ENCODE results near the gene EEF1G. TPM values are rescaled to one million over a fixed set of nuclear protein-coding genes. Genes with fewer than 3 reads are reported as not detected.
"Not testable (repeated sequence)": the region's sequence is repeated elsewhere in the genome, so short reads cannot be mapped to it uniquely, and the experiment has no call there.

EEF1G gene, protein sequence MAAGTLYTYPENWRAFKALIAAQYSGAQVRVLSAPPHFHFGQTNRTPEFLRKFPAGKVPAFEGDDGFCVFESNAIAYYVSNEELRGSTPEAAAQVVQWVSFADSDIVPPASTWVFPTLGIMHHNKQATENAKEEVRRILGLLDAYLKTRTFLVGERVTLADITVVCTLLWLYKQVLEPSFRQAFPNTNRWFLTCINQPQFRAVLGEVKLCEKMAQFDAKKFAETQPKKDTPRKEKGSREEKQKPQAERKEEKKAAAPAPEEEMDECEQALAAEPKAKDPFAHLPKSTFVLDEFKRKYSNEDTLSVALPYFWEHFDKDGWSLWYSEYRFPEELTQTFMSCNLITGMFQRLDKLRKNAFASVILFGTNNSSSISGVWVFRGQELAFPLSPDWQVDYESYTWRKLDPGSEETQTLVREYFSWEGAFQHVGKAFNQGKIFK
- total RNA-seq, result 1,000 to 10,000 TPM; 2,565 to 2,667 TPM

DNA sequence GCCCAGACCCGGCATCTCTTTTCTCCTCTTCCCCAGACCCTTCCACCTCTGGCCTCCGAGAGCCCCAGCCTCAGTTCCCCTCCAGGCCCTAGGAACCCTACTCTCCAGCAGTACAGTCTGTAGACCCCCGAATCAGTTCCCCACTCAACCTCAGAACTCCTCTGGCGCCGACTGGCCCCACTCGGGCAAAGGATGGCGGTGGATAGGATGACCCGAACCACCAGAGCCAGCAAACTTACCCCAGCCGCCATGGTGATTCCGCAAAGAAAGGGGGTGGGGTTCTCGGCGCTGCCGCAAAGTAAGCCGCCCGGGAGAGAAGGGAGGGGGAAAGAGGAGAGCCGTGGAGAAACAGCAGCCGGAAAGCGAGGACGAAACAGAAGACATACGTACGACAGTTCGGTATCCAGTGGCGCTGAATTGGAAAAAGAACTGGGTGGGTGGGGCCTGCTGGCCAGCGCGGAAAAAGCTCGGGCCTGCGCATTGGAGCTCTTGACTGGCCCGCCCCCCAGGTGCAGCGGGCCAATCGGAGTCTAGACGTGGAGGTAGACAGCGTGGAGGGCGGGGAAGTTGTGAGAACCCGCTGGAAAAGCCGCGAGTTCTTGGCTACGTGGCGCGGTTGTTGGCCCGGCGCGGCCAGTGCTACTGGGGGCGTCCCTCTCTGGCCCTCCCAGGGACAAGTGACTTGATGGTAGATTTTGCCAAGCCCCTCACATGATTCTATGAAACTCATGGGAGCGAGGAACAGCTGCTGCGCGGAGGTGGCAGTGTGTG lies at the start of gene EEF1G:
EEF1G (minus strand) TSS at position 300 of the 771 bp plus-strand sequence; CDS start at position 251, 49 bp downstream.
- peak; percentile 98 to 99 for DNase-seq
- H3K4me1 Mint-ChIP-seq (ENCODE audit: low read depth), result peaks cover 57% of the 10 kb centered on the region
- peak within 1 kb of the TSS; percentile 92 to 100 for H3K4me3 Mint-ChIP-seq
- no peaks in the 10 kb centered on the region for H3K9me3 Mint-ChIP-seq
- peak; percentile 94 to 96 for ATAC-seq (replicated peaks in 1 of 2)
- peaks cover 24 to 52% of the 10 kb centered on the region in 2 donors for H3K36me3 Mint-ChIP-seq (ENCODE audit: insufficient read depth in 2 of 2)
- no peaks in the 10 kb centered on the region for H3K27me3 Mint-ChIP-seq (ENCODE audit: low read depth)
- H3K27ac Mint-ChIP-seq, result peak within 1 kb of the TSS; percentile 99

DNA sequence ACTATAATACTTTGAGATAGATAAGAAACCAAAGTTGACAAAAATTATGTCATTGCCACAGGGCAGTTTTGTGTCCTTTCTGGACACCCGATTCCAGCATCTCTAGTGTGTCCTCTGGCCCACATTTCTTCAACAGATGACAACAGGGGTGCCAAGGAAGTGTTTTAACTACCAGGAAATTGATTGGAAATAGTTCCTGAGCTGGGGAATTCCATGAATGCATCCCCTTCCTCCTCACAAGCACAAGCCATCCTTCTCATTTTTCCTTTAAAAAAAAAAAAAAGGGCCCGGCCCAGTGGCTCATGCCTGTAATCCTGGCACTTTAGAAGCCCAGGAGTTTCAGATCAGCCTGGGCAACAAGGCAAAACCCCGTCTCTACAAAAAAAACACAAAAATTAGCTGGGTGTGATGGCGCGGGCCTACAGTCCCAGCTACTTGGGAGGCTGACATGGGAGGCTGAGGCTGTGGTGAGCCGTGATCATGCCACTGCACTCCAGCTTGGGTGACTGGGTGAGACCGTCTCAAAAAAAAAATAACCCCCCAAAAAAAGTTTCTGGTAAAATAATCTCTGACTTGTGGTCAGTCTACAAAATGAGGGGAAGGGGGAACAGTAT lies 48.9 kb upstream of the EEF1G start:
- DNase-seq, result no peak
- ATAC-seq (replicated peaks in 1 of 2), result no peak
- peaks cover 11 to 21% of the 10 kb centered on the region in 2 donors for H3K36me3 Mint-ChIP-seq (ENCODE audit: insufficient read depth in 2 of 2)
- peaks cover 44% of the 10 kb centered on the region for H3K4me1 Mint-ChIP-seq (ENCODE audit: low read depth)
- H3K9me3 Mint-ChIP-seq, result no peaks in the 10 kb centered on the region
- H3K27me3 Mint-ChIP-seq (ENCODE audit: low read depth), result no peaks in the 10 kb centered on the region
- peak overlapping the region; percentile 78 to 95 for H3K4me3 Mint-ChIP-seq
- H3K27ac Mint-ChIP-seq, result peak overlapping the region; percentile 90

DNA sequence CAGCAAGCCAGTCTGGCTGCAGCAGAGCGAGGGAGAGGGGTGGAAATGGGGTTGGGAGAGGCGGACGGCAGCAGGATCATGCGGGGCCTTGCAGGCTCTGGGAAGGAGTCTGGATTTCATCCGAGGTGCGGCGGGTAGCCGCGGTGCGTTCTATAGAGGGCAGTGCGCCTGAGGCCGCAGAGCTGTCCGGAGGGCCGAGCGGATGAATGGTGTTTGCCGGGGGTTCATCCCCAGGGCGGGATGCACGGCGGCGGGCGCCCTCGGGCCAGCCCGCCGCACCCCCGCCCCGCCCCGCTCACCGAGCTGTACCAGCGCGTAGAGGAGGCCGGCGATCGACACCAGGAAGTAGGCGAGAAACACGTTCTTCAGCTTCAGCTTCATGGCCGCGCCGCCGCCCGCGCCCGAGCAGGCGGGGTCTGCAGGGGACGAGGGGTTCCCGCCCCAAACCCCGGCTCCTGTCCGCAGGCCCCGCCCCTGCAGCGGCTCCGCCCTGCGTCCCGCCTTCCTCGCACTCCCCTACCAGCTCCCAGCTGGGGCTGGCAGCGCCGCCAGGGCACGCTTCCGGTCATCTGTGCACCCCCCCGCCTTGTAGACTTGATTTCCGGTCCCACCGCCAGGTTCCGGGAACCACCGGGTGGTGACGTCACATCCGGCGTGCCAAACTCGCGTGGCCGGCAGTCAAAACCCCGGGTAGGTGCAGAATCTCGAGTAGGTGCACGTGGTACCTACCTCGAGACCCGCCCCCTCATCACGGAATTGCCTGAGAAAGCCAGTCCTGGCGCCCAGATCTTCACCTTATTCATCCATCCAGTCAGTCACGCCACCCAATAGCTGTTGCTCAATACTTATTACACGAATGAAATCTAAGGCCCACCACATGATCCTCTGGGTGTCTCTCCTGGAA lies 48.1 kb upstream of the EEF1G start, which contains the start of gene B3GAT3:
B3GAT3 (minus strand) TSS at position 420 of the 904 bp plus-strand sequence; CDS start at position 381, 39 bp downstream.
- Mint-ChIP-seq H3K27ac (peak within 1 kb of the TSS; percentile 100), H3K36me3 (ENCODE audit: insufficient read depth in 2 of 2) (peaks cover 9 to 14% of the 10 kb centered on the region in 2 donors), H3K27me3 (ENCODE audit: low read depth) (no peaks in the 10 kb centered on the region), H3K4me1 (ENCODE audit: low read depth) (peaks cover 44% of the 10 kb centered on the region), H3K9me3 (no peaks in the 10 kb centered on the region), H3K4me3 (peak within 1 kb of the TSS; percentile 95 to 100)
- DNase-seq (peak; percentile 97), ATAC-seq (replicated peaks in 1 of 2) (peak; percentile 96)

DNA sequence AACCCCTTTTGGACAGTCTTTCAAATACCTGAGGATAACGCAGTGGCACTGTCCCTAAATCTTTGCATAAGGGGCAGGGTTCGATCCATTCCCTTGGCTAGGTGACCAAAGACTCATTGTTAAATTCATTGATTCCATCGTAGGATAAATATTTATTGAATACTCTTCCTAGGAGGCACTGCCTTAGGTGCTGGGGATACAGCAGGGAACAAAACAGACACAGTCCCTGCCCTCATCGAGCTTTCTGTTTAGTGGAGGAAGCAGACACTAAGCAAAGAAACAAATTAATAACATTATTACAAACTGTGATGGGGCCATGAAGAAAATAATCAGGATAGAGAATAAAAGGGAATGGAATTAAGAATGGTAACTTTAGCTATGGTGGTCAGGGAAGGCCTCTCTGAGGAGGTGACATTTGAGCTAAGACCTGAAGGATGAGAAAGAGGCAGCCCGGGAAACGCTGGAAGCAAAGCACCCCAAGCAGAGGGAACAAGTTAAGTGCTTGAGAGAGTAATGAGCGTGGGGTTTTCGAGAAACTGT lies 47.4 kb upstream of the EEF1G start:
- H3K27ac Mint-ChIP-seq, result peak overlapping the region; percentile 100
- peak overlapping the region; percentile 95 to 100 for H3K4me3 Mint-ChIP-seq
- no peaks in the 10 kb centered on the region for H3K27me3 Mint-ChIP-seq (ENCODE audit: low read depth)
- no peaks in the 10 kb centered on the region for H3K9me3 Mint-ChIP-seq
- H3K4me1 Mint-ChIP-seq (ENCODE audit: low read depth), result peaks cover 48% of the 10 kb centered on the region
- ATAC-seq (replicated peaks in 1 of 2) (no peak), DNase-seq (no peak)
- H3K36me3 Mint-ChIP-seq (ENCODE audit: insufficient read depth in 2 of 2), result peaks cover 7 to 14% of the 10 kb centered on the region in 2 donors

DNA sequence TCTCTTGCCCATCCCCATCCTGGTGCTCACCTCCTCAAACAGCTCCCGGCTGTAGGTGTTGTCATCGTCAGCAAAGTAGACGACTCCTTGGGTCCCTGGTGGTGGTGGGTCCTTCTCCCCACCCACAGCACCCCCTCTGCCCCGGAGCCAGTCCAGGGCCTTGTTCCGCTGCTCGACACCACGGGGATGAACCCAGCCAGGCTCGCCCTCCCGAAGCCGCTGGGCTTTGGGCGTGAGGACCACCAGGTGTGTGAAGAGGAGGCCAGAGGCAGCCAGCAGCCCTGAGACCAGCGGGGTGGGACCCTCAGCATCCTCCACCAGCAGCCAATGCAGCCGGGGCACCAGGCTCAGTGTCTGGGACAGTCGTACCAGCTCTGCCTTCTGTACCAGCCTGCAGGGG lies 43.3 kb upstream of the EEF1G start:
- DNase-seq; H3K27ac Mint-ChIP-seq; H3K4me3 Mint-ChIP-seq; H3K27me3 Mint-ChIP-seq (ENCODE audit: low read depth); ATAC-seq (replicated peaks in 1 of 2); H3K9me3 Mint-ChIP-seq: not testable (repeated sequence)
- peaks cover 61% of the 10 kb centered on the region for H3K4me1 Mint-ChIP-seq (ENCODE audit: low read depth)
- H3K36me3 Mint-ChIP-seq (ENCODE audit: insufficient read depth in 2 of 2), result peaks cover 4 to 15% of the 10 kb centered on the region in 2 donors

DNA sequence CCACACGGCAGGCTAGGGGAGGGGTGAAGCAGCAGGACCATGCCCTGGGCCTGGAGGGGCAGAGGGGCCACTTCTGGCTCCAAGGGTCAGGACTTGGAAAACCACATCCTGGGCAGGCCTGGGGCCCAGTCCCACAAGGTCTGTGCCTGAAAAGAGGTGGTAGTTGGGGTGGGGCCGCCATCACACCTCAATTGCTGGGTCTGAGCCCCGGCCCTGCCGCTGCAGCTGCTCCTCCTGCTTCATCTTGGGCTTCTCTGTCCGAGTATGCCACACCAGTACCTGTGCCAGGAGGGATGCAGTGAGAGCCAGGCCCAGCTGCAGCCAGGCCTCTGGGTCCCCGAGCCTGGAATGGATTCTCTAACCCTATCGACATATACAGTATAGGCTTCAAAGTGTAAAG lies 41.8 kb upstream of the EEF1G start:
- Mint-ChIP-seq H3K4me3 (no peak overlapping the region), H3K4me1 (ENCODE audit: low read depth) (peaks cover 60% of the 10 kb centered on the region), H3K27me3 (ENCODE audit: low read depth) (no peaks in the 10 kb centered on the region), H3K9me3 (no peaks in the 10 kb centered on the region), H3K36me3 (ENCODE audit: insufficient read depth in 2 of 2) (peaks cover 4 to 10% of the 10 kb centered on the region in 2 donors), H3K27ac (no peak overlapping the region)
- ATAC-seq (replicated peaks in 1 of 2) (no peak), DNase-seq (no peak)

DNA sequence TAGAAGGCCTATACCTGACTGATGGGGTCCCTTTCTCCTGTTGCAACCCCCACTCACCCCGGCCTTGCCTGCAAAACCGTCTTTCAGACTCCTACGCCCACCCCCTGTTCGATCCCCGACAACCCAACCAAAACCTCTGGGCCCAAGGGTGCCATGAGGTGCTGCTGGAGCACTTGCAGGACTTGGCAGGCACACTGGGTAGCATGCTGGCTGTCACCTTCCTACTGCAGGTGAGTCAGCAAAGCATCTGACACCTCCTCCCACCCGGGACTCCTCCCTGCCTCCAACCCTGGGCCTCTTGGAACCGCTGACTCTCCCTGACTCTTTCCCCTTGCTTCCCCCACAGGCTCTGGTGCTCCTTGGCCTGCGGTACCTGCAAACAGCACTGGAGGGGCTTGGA lies 40.6 kb upstream of the EEF1G start:
- peaks cover 54% of the 10 kb centered on the region for H3K4me1 Mint-ChIP-seq (ENCODE audit: low read depth)
- peak overlapping the region; percentile 89 for H3K27ac Mint-ChIP-seq
- H3K36me3 Mint-ChIP-seq (ENCODE audit: insufficient read depth in 2 of 2), result peaks cover 6 to 14% of the 10 kb centered on the region in 2 donors
- DNase-seq (peak; percentile 45 to 49), ATAC-seq (replicated peaks in 1 of 2) (peak in 1 of 2 donors; percentile 10)
- peak overlapping the region; percentile 27 to 50 for H3K4me3 Mint-ChIP-seq
- H3K9me3 Mint-ChIP-seq, result no peaks in the 10 kb centered on the region
- no peaks in the 10 kb centered on the region for H3K27me3 Mint-ChIP-seq (ENCODE audit: low read depth)

DNA sequence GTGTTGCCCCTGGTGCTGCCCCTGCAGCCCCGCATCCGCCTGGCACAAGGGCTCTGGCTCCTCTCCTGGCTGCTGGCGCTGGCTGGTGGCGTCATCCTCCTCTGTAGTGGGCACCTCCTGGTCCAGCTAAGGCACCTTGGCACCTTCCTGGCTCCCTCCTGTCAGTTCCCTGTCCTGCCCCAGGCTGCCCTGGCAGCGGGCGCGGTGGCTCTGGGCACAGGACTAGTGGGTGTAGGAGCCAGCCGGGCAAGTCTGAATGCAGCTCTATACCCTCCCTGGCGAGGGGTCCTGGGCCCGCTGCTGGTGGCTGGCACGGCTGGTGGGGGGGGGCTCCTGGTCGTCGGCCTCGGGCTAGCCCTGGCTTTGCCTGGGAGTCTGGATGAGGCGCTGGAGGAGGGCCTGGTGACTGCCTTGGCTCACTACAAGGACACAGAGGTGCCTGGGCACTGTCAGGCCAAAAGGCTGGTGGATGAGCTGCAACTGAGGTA lies 39.6 kb upstream of the EEF1G start:
- H3K4me3 Mint-ChIP-seq, result peak overlapping the region; percentile 46 to 61
- H3K4me1 Mint-ChIP-seq (ENCODE audit: low read depth), result peaks cover 55% of the 10 kb centered on the region
- no peaks in the 10 kb centered on the region for H3K27me3 Mint-ChIP-seq (ENCODE audit: low read depth)
- H3K9me3 Mint-ChIP-seq, result no peaks in the 10 kb centered on the region
- DNase-seq, result no peak
- peaks cover 6 to 11% of the 10 kb centered on the region in 2 donors for H3K36me3 Mint-ChIP-seq (ENCODE audit: insufficient read depth in 2 of 2)
- no peak for ATAC-seq (replicated peaks in 1 of 2)
- peak overlapping the region; percentile 91 for H3K27ac Mint-ChIP-seq

DNA sequence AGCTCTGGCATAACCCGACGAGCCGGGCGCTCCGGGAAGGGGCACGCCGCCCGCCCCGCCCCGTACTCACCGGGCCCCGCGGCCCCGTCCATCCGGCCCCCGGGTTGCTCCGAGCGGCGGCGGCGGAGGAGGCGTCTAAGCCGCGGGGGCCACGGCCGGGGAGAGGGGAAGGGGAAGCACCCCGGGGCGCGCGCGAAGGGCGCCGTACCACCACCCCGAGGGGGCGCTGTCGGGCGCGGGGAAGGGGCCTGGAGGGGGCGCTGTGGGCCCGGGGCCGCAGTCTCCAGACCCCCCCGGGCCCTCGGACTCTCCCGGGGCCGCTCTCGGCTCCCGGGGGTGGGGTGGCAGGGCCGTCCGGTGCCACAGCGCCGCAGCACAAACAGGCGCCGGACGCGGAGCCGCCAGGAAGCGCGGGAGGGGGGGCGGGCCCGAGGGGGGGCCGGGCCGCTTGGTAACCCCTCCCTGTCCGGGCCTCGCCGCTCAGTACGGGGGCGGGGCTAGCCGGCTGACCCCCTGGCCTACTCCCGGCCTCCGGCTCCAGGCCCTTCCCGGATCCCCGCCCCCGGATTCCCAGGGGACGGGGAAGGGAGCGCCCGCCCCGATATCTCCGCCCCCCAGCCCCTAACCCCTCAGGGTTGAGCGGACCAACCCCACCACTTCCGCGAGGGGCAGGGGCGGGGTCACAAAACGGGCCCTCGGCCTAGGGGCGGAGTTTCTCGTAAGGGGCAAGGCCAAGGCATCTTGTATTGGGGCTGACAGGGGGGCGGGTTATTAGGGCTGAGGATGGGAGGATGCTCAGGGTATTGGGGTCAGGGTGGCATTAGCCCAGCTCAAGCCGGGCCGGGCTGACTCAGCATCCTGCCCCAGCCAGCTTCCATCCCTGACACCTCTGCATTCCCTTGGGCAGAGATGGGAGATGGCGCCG lies 38.9 kb upstream of the EEF1G start, which contains the start of the genes EML3 and ROM1:
EML3 (minus strand) TSS at position 410 of the 925 bp plus-strand sequence; CDS start at position 92, 318 bp downstream.
ROM1 (plus strand) TSS at position 892 of the 925 bp plus-strand sequence; CDS start at position 917, 25 bp downstream.
- H3K4me1 Mint-ChIP-seq (ENCODE audit: low read depth), result peaks cover 60% of the 10 kb centered on the region
- H3K4me3 Mint-ChIP-seq, result peak within 1 kb of the TSS; percentile 96 to 98
- DNase-seq (peak; percentile 91 to 92), ATAC-seq (replicated peaks in 1 of 2) (peak; percentile 75 to 77)
- no peaks in the 10 kb centered on the region for H3K9me3 Mint-ChIP-seq
- no peaks in the 10 kb centered on the region for H3K27me3 Mint-ChIP-seq (ENCODE audit: low read depth)
- peak within 1 kb of the TSS; percentile 97 for H3K27ac Mint-ChIP-seq
- H3K36me3 Mint-ChIP-seq (ENCODE audit: insufficient read depth in 2 of 2), result peaks cover 9 to 14% of the 10 kb centered on the region in 2 donors

DNA sequence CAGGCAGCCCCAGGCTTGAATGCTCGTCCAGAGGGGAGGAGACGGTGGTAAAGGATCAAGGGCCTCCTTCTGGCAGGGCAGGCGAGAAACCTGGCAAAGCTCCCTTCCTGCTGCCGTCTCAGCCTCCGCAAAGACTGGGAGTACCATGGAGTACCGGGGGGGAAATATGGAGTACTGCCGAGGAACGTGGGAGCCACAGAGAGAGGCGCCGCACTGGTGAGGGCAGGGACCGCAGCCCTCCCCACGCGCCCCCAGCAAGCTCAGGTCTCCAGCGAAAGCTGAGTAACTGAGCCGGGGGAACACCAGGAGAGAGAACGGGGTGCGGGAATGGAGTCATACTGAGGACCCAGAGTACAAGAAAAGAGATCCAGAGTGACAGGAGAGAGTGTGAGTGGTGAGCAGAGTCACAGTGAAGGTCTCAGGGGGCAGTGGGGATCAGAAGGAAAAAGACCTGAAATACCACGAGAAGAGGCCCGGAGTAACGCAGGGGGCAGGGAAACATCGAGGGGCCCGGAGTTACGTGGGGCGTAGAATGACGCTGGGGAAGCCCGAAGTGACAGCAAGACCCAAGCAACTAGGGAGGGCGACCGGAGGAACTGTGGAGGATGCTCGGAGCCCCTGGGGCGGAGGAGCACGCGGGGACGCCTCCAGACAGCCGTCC lies 38.1 kb upstream of the EEF1G start:
- H3K27me3 Mint-ChIP-seq (ENCODE audit: low read depth), result no peaks in the 10 kb centered on the region
- ATAC-seq (replicated peaks in 1 of 2), result peak; percentile 25 to 42
- H3K27ac Mint-ChIP-seq, result peak overlapping the region; percentile 97
- no peaks in the 10 kb centered on the region for H3K9me3 Mint-ChIP-seq
- peaks cover 62% of the 10 kb centered on the region for H3K4me1 Mint-ChIP-seq (ENCODE audit: low read depth)
- H3K4me3 Mint-ChIP-seq, result peak overlapping the region; percentile 96 to 98
- H3K36me3 Mint-ChIP-seq (ENCODE audit: insufficient read depth in 2 of 2), result peaks cover 9 to 15% of the 10 kb centered on the region in 2 donors
- peak; percentile 51 to 59 for DNase-seq
